SK-N-SH treated with all-trans-retinoic acid at 6 μM for 48 hours (cell line): Measurements from ENCODE around the gene CNTRL.

Source experiments
- CREB5 ChIP-seq: fragments of 250-450 bp; sonication (Bioruptor Pico); IDR thresholded peaks from 2 replicates; pipeline ENCODE4 v1.5.1; 2020; ENCODE audit warnings: low read depth, mild to moderate bottlenecking, moderate library complexity
- GLIS3 ChIP-seq: fragments of 250-450 bp; sonication (Bioruptor Pico); IDR thresholded peaks from 2 replicates; pipeline ENCODE4 v1.5.0; 2020; ENCODE audit warnings: mild to moderate bottlenecking, moderate library complexity
- RARB ChIP-seq: fragments of 250-450 bp; sonication (Bioruptor Pico); IDR thresholded peaks from 2 replicates; pipeline ENCODE4 v1.8.0; 2021; ENCODE audit warnings: mild to moderate bottlenecking, moderate library complexity
- ZFP30 ChIP-seq: fragments of 450-650 bp; formaldehyde crosslinking; IDR thresholded peaks from 2 replicates; pipeline ENCODE4 v1.5.0; 2022; ENCODE audit warnings: mild to moderate bottlenecking, moderate library complexity
- ZNF565 ChIP-seq: fragments of 450-650 bp; formaldehyde crosslinking; conservative IDR thresholded peaks from 2 replicates; pipeline ENCODE4 v1.5.0; 2020; ENCODE audit warnings: low read depth, mild to moderate bottlenecking, moderate library complexity
- ZNF70 ChIP-seq: fragments of 450-650 bp; formaldehyde crosslinking; IDR thresholded peaks from 2 replicates; pipeline ENCODE4 v1.5.0; 2020; ENCODE audit warnings: mild to moderate bottlenecking, moderate library complexity

- TF ChIP-seq ZFP30 (no peak), ZNF565 (CRISPR knock-in tag) (no peak), GLIS3 (no peak), CREB5 (CRISPR knock-in tag) (no peak), ZNF70 (no peak), RARB (no peak)
Observed at GRCh38 chr9:121207371-121207940, 132.7 kb downstream of the CNTRL start.
